Measurements from ENCODE around the gene IRF2.

Gene IRF2

DNA sequence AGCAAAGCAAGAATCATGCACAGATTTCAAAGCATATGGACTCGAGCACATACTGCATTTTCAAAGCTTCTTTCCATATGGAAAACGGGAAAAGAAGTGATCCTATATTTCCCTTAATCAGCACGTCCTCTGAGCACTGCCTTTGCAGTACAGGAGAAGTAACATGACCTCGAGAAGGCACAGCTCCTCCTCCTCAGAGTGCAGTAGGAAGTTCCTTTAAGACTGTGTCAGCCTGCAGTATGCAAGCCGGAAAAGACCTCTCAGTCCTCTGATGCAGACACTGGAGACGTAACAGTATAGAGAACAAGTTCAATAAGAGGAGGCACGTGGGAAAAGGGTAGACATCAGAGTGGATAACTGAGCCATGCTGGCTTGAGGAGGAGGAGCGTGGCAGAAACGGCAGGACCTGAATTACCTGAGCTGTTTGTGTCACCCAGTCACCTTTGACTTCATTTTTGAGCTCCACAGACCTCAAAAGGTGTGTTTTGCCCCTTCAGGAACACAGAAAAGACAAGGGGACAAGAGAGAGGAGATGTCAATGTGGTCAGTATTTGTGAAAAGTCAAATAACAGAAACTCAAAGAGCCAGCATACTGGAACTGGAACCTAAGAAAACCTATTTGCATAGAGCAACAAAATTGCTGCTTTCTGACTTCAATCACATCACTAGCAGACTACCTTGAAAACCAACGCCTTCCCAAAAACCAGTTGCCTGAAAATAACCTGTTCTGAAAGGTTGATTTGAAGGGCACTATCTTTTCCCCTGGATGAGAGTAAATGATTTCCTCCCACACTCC is 20.8 kb downstream of the IRF2 start:
- TF ChIP-seq, protein P1, sequence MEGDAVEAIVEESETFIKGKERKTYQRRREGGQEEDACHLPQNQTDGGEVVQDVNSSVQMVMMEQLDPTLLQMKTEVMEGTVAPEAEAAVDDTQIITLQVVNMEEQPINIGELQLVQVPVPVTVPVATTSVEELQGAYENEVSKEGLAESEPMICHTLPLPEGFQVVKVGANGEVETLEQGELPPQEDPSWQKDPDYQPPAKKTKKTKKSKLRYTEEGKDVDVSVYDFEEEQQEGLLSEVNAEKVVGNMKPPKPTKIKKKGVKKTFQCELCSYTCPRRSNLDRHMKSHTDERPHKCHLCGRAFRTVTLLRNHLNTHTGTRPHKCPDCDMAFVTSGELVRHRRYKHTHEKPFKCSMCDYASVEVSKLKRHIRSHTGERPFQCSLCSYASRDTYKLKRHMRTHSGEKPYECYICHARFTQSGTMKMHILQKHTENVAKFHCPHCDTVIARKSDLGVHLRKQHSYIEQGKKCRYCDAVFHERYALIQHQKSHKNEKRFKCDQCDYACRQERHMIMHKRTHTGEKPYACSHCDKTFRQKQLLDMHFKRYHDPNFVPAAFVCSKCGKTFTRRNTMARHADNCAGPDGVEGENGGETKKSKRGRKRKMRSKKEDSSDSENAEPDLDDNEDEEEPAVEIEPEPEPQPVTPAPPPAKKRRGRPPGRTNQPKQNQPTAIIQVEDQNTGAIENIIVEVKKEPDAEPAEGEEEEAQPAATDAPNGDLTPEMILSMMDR (conservative IDR thresholded peaks at IDR 0.05; ENCODE audit: control insufficient read depth, insufficient read depth, low read depth, low read length) = no peak
- peak; percentile 85 for DNase-seq (ENCODE audit: low read depth)
- no peak overlapping the region for H3K4me3 ChIP-seq (ENCODE audit: control insufficient read depth, low read depth, low read length)

DNA sequence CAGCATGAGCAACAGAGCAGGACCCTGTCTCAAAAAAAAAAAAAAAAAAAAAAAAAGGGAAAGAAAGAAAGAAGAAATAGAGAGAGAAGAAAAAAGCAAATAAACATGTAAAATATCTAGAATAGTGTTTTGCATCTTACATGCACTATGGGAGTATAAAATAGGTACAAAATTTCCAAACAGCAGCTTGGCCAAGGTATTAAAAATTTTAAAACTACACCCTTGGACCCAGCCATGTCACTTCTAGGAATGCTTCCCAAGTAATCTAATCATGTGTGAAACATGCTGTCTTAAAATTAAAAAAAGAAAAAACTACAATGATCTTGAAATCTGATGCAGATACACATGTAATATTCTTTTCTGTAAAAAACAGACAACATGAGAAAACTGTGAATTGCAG is 21.6 kb downstream of the IRF2 start:
- no peak for DNase-seq (ENCODE audit: low read depth)
- no peak overlapping the region for H3K4me3 ChIP-seq (ENCODE audit: control insufficient read depth, low read depth, low read length)
- TF ChIP-seq, protein P1 (conservative IDR thresholded peaks at IDR 0.05; ENCODE audit: control insufficient read depth, insufficient read depth, low read depth, low read length) = no peak

DNA sequence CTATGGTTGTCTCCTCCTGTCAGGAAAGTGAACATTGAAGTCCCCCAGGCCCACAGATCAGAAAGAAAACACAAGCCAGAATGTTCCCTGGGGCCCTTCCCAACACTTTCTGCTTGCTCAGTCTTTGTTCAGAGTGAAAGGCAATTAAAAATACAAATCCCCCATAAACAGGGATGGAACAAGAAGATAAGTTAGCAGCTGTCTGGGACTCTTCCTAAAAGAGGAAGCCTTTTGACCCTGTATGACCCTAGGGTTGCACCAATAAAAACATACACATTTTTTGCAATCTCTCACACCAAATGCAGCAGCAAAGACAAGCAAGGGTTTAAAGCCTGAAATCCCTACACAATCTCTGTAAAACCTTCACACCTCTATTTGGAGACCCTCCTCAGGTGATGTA is 22.6 kb downstream of the IRF2 start:
- no peak overlapping the region for H3K4me3 ChIP-seq (ENCODE audit: control insufficient read depth, low read depth, low read length)
- DNase-seq (ENCODE audit: low read depth) = no peak
- TF ChIP-seq, protein P1 (conservative IDR thresholded peaks at IDR 0.05; ENCODE audit: control insufficient read depth, insufficient read depth, low read depth, low read length) = no peak

DNA sequence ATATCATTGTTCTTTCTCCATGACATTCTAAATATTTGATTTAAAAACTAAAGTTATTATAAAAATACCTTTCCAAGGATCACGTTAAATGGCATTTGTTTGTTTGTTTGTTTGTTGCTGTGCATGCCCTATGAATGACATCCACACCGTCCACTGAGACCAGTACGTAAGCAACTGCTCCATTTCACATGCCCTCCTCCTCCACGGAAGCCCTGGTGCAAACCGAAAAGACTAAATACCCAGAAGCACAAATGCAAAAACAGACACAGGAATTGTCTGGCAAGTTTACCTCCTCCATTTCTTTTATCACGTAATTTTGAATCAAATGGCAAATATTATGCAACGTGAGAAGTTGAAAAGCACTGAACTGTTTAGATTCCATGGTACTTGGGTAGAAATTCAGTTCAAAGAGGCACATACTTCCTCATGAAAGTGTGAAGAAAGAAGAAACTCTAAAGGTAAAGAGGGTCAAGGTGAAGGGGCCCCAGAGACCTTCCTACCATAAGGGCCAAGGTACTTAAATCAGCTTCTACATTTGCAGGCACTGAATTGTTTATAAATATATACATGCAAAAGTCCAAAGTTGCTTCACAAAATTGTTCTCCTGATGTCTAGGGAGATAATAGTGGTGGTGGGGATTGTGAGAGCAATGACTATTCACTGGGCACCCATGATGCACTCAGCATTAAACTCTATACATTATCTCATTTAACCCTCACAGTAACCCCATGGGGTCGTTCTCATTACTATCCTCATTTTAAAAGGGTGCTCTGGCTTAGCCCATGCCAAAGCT is 23.4 kb downstream of the IRF2 start:
- H3K4me3 ChIP-seq (ENCODE audit: control insufficient read depth, low read depth, low read length) = no peak overlapping the region
- TF ChIP-seq, protein P1 (conservative IDR thresholded peaks at IDR 0.05; ENCODE audit: control insufficient read depth, insufficient read depth, low read depth, low read length) = no peak
- DNase-seq (ENCODE audit: low read depth) = no peak

DNA sequence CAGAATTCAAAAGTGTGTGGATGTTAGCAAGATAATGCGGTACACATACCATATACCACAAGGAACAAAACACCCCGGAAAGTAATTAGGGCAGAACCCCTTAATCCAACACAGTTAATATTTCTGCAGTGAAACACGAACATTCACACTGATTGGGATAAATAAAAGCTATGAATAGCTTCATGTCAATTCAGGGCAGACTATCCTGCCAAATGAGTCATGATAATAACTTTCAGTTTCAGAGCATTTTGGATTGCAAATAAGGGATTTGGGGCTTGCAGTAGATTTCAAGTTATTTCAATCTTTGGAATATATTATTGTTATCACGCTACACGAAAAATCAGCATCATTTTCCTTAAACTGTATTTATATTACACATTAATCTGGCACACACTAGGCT is 24.3 kb downstream of the IRF2 start:
- TF ChIP-seq, protein P1 (conservative IDR thresholded peaks at IDR 0.05; ENCODE audit: control insufficient read depth, insufficient read depth, low read depth, low read length) = no peak
- no peak overlapping the region for H3K4me3 ChIP-seq (ENCODE audit: control insufficient read depth, low read depth, low read length)
- peak; percentile 79 for DNase-seq (ENCODE audit: low read depth)

DNA sequence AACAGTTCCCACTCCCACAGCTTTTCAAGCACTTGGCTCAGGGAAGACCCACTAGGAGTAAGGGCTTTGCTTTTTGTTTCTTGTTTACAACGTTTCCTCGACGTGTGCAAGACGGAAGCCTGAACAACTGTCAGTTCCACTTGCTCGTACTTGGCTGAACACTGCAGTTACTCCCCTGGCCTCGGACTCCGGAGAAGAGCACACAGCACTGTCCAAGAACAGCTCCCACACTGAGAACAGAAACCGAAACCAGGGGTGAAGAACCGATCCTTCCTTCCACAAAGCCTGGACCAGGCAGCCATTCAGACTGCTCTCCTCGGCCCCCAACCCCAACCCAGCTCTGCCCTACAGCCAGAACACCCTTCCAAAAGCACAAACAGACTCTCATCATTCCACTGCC is 25.5 kb downstream of the IRF2 start:
- H3K4me3 ChIP-seq (ENCODE audit: control insufficient read depth, low read depth, low read length) = peak overlapping the region; percentile 47
- TF ChIP-seq, protein P1 (conservative IDR thresholded peaks at IDR 0.05; ENCODE audit: control insufficient read depth, insufficient read depth, low read depth, low read length) = no peak
- DNase-seq (ENCODE audit: low read depth) = peak; percentile 76
